ENCODE measurements around the gene KCNB1. TPM values are rescaled to one million over a fixed set of nuclear protein-coding genes. Genes with fewer than 3 reads are reported as not detected.

Gene KCNB1
- polyA plus RNA-seq, 1 donor from 2014 or later: 3.6 TPM

- H3K36me3 ChIP-seq (ENCODE audit: insufficient read depth, low read length): no peaks in the 10 kb centered on the region
- no peaks in the 10 kb centered on the region for H3K9me3 ChIP-seq (ENCODE audit: low read length)
- no peak overlapping the region for H3K4me3 ChIP-seq (ENCODE audit: low read length)
- H3K9ac ChIP-seq (ENCODE audit: low read length): no peak overlapping the region
- H3K9me2 ChIP-seq (ENCODE audit: insufficient read depth, low read length): no peaks in the 10 kb centered on the region
- H3F3A ChIP-seq (ENCODE audit: insufficient read depth, low read length, poor library complexity, severe bottlenecking): no peaks in the 10 kb centered on the region
- H3K27ac ChIP-seq (ENCODE audit: low read length): no peak overlapping the region
- H2AFZ ChIP-seq (ENCODE audit: low read depth, low read length): no peak overlapping the region
- no peaks in the 10 kb centered on the region for H3K27me3 ChIP-seq (ENCODE audit: insufficient read depth, low read depth, low read length)
- no peak for TF ChIP-seq CTCF (IDR thresholded peaks at IDR 0.05; ENCODE audit: poor library complexity, severe bottlenecking)
- no peak for TF ChIP-seq POLR2AphosphoS5 (IDR thresholded peaks at IDR 0.05)
- no peak for TF ChIP-seq SMC3 (conservative IDR thresholded peaks at IDR 0.05; ENCODE audit: poor library complexity)
- TF ChIP-seq REST (IDR thresholded peaks at IDR 0.05; ENCODE audit: borderline replicate concordance): no peak
- no peak for TF ChIP-seq EZH2 (IDR thresholded peaks at IDR 0.05; ENCODE audit: borderline replicate concordance, insufficient read depth, low read length, poor library complexity, severe bottlenecking)
- TF ChIP-seq TAF1 (IDR thresholded peaks at IDR 0.05; ENCODE audit: low read depth): no peak
- TF ChIP-seq MXI1 (conservative IDR thresholded peaks at IDR 0.05; ENCODE audit: poor library complexity, severe bottlenecking): no peak
- TF ChIP-seq EP300 (conservative IDR thresholded peaks at IDR 0.05; ENCODE audit: poor library complexity, severe bottlenecking): no peak
- no peak for TF ChIP-seq RAD21 (conservative IDR thresholded peaks at IDR 0.05)
- no peaks in the 10 kb centered on the region for H3K79me2 ChIP-seq (replicated peaks; ENCODE audit: insufficient read depth, low read length)
- no peaks in the 10 kb centered on the region for H4K20me1 ChIP-seq (ENCODE audit: insufficient read depth)
- H3K4me2 ChIP-seq (ENCODE audit: low read length): no peak overlapping the region
These were observed 79.5 kb downstream of the KCNB1 start for GRCh38 chr20:49403012-49403411.

- TF ChIP-seq SMC3 (conservative IDR thresholded peaks at IDR 0.05; ENCODE audit: poor library complexity): no peak
- Histone ChIP-seq H3K27ac (ENCODE audit: low read length) (no peak overlapping the region), H3F3A (ENCODE audit: insufficient read depth, low read length, poor library complexity, severe bottlenecking) (no peaks in the 10 kb centered on the region), H3K9me3 (ENCODE audit: low read length) (no peaks in the 10 kb centered on the region), H3K27me3 (ENCODE audit: insufficient read depth, low read depth, low read length) (no peaks in the 10 kb centered on the region), H2AFZ (ENCODE audit: low read depth, low read length) (no peak overlapping the region), H3K9me2 (ENCODE audit: insufficient read depth, low read length) (no peaks in the 10 kb centered on the region), H3K79me2 (replicated peaks; ENCODE audit: insufficient read depth, low read length) (no peaks in the 10 kb centered on the region), H3K4me3 (ENCODE audit: low read length) (no peak overlapping the region), H3K36me3 (ENCODE audit: insufficient read depth, low read length) (no peaks in the 10 kb centered on the region), H3K4me2 (ENCODE audit: low read length) (no peak overlapping the region), H4K20me1 (ENCODE audit: insufficient read depth) (no peaks in the 10 kb centered on the region), H3K9ac (ENCODE audit: low read length) (no peak overlapping the region)
These were observed 81.6 kb downstream of the KCNB1 start for GRCh38 chr20:49400904-49401303.

- no peak overlapping the region for H3K27ac ChIP-seq (ENCODE audit: low read length)
- no peak overlapping the region for H3K9ac ChIP-seq (ENCODE audit: low read length)
- H3K79me2 ChIP-seq (replicated peaks; ENCODE audit: insufficient read depth, low read length): no peaks in the 10 kb centered on the region
- TF ChIP-seq EP300 (conservative IDR thresholded peaks at IDR 0.05; ENCODE audit: poor library complexity, severe bottlenecking) (no peak), CTCF (IDR thresholded peaks at IDR 0.05; ENCODE audit: poor library complexity, severe bottlenecking) (no peak), RAD21 (conservative IDR thresholded peaks at IDR 0.05) (no peak), TAF1 (IDR thresholded peaks at IDR 0.05; ENCODE audit: low read depth) (no peak), EZH2 (IDR thresholded peaks at IDR 0.05; ENCODE audit: borderline replicate concordance, insufficient read depth, low read length, poor library complexity, severe bottlenecking) (no peak), POLR2AphosphoS5 (IDR thresholded peaks at IDR 0.05) (no peak)
- H4K20me1 ChIP-seq (ENCODE audit: insufficient read depth): no peaks in the 10 kb centered on the region
- no peak overlapping the region for H3K4me2 ChIP-seq (ENCODE audit: low read length)
- no peak overlapping the region for H3K4me3 ChIP-seq (ENCODE audit: low read length)
- H3F3A ChIP-seq (ENCODE audit: insufficient read depth, low read length, poor library complexity, severe bottlenecking): no peaks in the 10 kb centered on the region
- no peaks in the 10 kb centered on the region for H3K27me3 ChIP-seq (ENCODE audit: insufficient read depth, low read depth, low read length)
- no peaks in the 10 kb centered on the region for H3K9me2 ChIP-seq (ENCODE audit: insufficient read depth, low read length)
- no peaks in the 10 kb centered on the region for H3K36me3 ChIP-seq (ENCODE audit: insufficient read depth, low read length)
- no peaks in the 10 kb centered on the region for H3K9me3 ChIP-seq (ENCODE audit: low read length)
- H2AFZ ChIP-seq (ENCODE audit: low read depth, low read length): no peak overlapping the region
These were observed 82.1 kb downstream of the KCNB1 start for GRCh38 chr20:49400410-49400809.
